PC-9 (cell line): ENCODE results near the gene SLC26A6. TPM values are rescaled to one million over a fixed set of nuclear protein-coding genes. Genes with fewer than 3 reads are reported as not detected.

ENCODE experiments used
- Bru-seq: library from RNA; stranded (reverse); fragments of 400-500 nt; gene quantifications from one replicate; lab custom pipeline; 2021; lab: Mats Ljungman, UMichigan
- BruChase-seq, 2 experiments: library from RNA; stranded (reverse); fragments of 400-500 nt; gene quantifications; one replicate each; lab custom pipeline; 2021; lab: Mats Ljungman, UMichigan
- BruUV-seq: library from RNA; stranded (reverse); fragments of 400-500 nt; replicated peaks from 2 replicates; lab custom pipeline; 2021; lab: Mats Ljungman, UMichigan
- CTCF ChIA-PET: fragments of 300-600 bp; sonication (Branson Sonifier 250); formaldehyde crosslinking; loops from one replicate; lab custom pipeline; 2022; ENCODE audit warnings: antibody characterized with exemption; lab: Charles Lee
- POLR2A ChIA-PET: fragments of 300-600 bp; sonication (Branson Sonifier 250); formaldehyde crosslinking; loops from one replicate; lab custom pipeline; 2022; ENCODE audit warnings: antibody characterized with exemption; ENCODE audit not compliant: unreplicated experiment; lab: Charles Lee
- DNase-seq, 2 experiments: peaks; one replicate each; pipeline versions ENCODE4 v3.0.0 to v3.0.0-alpha.2; 2015 to 2022; ENCODE audit warnings: mixed read lengths in 1 of 2
- H2AFZ ChIP-seq: fragments of 200-600 bp; sonication (generic); 2 replicates; pipeline ENCODE4 v1.8.1; 2017; ENCODE audit warnings: antibody characterized with exemption
- H3F3A ChIP-seq: fragments of 200-600 bp; sonication (generic); 2 replicates; pipeline ENCODE4 v1.8.1; 2017; ENCODE audit warnings: antibody characterized with exemption, mild to moderate bottlenecking, low read depth; ENCODE audit not compliant: insufficient read depth
- H3K27ac ChIP-seq: fragments of 200-600 bp; sonication (generic); 2 replicates; pipeline ENCODE4 v1.6.1; 2016; ENCODE audit warnings: mixed run types
- H3K27me3 ChIP-seq: fragments of 200-600 bp; sonication (generic); 2 replicates; pipeline ENCODE4 v1.6.1; 2016; ENCODE audit warnings: low read depth, mixed run types; ENCODE audit not compliant: insufficient read depth
- H3K36me3 ChIP-seq: fragments of 200-600 bp; sonication (generic); 2 replicates; pipeline ENCODE4 v1.6.1; 2016; ENCODE audit warnings: low read depth, mixed run types
- H3K4me1 ChIP-seq: fragments of 200-600 bp; sonication (generic); replicated peaks from 2 replicates; pipeline ENCODE4 v1.6.1; 2016; ENCODE audit warnings: mixed run types; ENCODE audit not compliant: insufficient read depth
- H3K4me2 ChIP-seq: fragments of 200-600 bp; sonication (generic); 2 replicates; pipeline ENCODE4 v1.6.1; 2017; ENCODE audit warnings: mixed run types
- H3K4me3 ChIP-seq: fragments of 200-600 bp; sonication (generic); 2 replicates; pipeline ENCODE4 v1.6.1; 2016; ENCODE audit warnings: mixed run types
- H3K79me2 ChIP-seq: fragments of 200-600 bp; sonication (generic); 2 replicates; pipeline ENCODE4 v1.6.1; 2017; ENCODE audit warnings: low read depth, mixed run types
- H3K9me2 ChIP-seq: fragments of 200-600 bp; sonication (generic); 2 replicates; pipeline ENCODE4 v1.8.1; 2017; ENCODE audit warnings: mild to moderate bottlenecking; ENCODE audit not compliant: insufficient read depth
- H3K9me3 ChIP-seq: fragments of 200-600 bp; sonication (generic); 2 replicates; pipeline ENCODE4 v1.8.1; 2016; ENCODE audit warnings: low read depth; ENCODE audit not compliant: insufficient read depth
- H4K20me1 ChIP-seq: fragments of 200-600 bp; sonication (generic); 2 replicates; pipeline ENCODE4 v1.8.1; 2017; ENCODE audit not compliant: insufficient read depth
- CTCF ChIP-seq: fragments of 200-600 bp; sonication (generic); conservative IDR thresholded peaks from 2 replicates; pipeline ENCODE4 v1.6.1; 2017; ENCODE audit warnings: mixed run types, antibody characterized with exemption, mild to moderate bottlenecking, moderate library complexity
- EZH2 ChIP-seq: fragments of 200-600 bp; sonication (generic); IDR thresholded peaks from 2 replicates; pipeline ENCODE4 v1.8.0; 2017; ENCODE audit warnings: antibody characterized with exemption, low read depth
- intact Hi-C: fragments of 100-400 bp; cut with micrococcal nuclease; formaldehyde crosslinking; loops from one replicate; pipeline ENCODE4 v1.10.0; 2022; ENCODE audit not compliant: unreplicated experiment
- long read RNA-seq: library from polyadenylated mRNA; stranded (forward); transcript quantifications from one replicate; pipeline ENCODE4 v2.0.0, GENCODE V29; 2022
- total RNA-seq: library from RNA; stranded (reverse); gene quantifications from 2 replicates; pipeline ENCODE4 v1.2.3, GENCODE V29; 2021

The SLC26A6 gene
- total RNA-seq (16.5 and 18.7 TPM in 2 replicates), Bru-seq, nascent RNA (percentile 35 among the genes with signal in this experiment), BruChase-seq, experiment 1, labeled RNA remaining after a 2-hour chase (percentile 50 among the genes with signal in this experiment), BruChase-seq, experiment 2, labeled RNA remaining after a 6-hour chase (percentile 57 among the genes with signal in this experiment)
- long read RNA-seq, transcript SLC26A6-207 (21 exons, 2,630 nt) = major isoform, 8 of 24 reads
- long read RNA-seq, partial matches to known transcripts = 3 of 24 reads
- long read RNA-seq, other reads (novel, unspliced or antisense) = 8 of 24 reads

- Histone ChIP-seq H3K36me3 (no peaks in the 10 kb centered on the region), H2AFZ (peak within 1 kb of the TSS; percentile 84), H3K9me3 (no peaks in the 10 kb centered on the region), H3K79me2 (no peaks in the 10 kb centered on the region), H4K20me1 (0 out of 2 replicates have a peak, but pooled peaks cover 5% of the 10 kb centered on the region), H3F3A (0 out of 2 replicates have a peak, but pooled peaks cover 6% of the 10 kb centered on the region), H3K27ac (no peak within 1 kb of the TSS), H3K4me1 (no peaks in the 10 kb centered on the region), H3K9me2 (no peaks in the 10 kb centered on the region), H3K27me3 (no peaks in the 10 kb centered on the region), H3K4me2 (peak within 1 kb of the TSS; percentile 89), H3K4me3 (peak within 1 kb of the TSS; percentile 89)
- ChIA-PET POLR2A (interaction anchor here (0.5 kb wide), 1 partner anchor 78 kb away, joined by 3 read pairs; no protein-coding TSS in a partner anchor), CTCF (no interaction called here)
- DNase-seq = peak; percentile 83 to 97
- peak; percentile 56; the same call in 1 of the 2 replicates for TF ChIP-seq CTCF
- no peak for TF ChIP-seq EZH2
- intact Hi-C loops = loop anchor here (1.0 to 2.0 kb wide), 4 partner anchors 18 to 77 kb away; partner anchors contain the start of genes COL7A1 and UQCRC1
- BruUV-seq = no TSS peak
Observed at GRCh38 chr3:48635222-48636021, at the start of gene SLC26A6. SLC26A6 (minus strand) TSS chr3:48635461; CDS start chr3:48635393, 68 bp downstream.

- Histone ChIP-seq H3K4me2 (peak overlapping the region; percentile 86), H3K9me2 (no peaks in the 10 kb centered on the region), H3F3A (peaks cover 20% of the 10 kb centered on the region), H3K4me1 (peaks cover 17% of the 10 kb centered on the region), H3K36me3 (no peaks in the 10 kb centered on the region), H3K4me3 (peak overlapping the region; percentile 46; the same call in 1 of the 2 replicates), H3K9me3 (no peaks in the 10 kb centered on the region), H3K79me2 (peaks cover 21% of the 10 kb centered on the region), H3K27ac (no peak overlapping the region), H4K20me1 (peaks cover 8% of the 10 kb centered on the region; the same call in 1 of the 2 replicates), H2AFZ (no peak overlapping the region), H3K27me3 (no peaks in the 10 kb centered on the region)
- DNase-seq = no peak
- intact Hi-C loops = loop anchor here (1.0 kb wide), 2 partner anchors 126 to 219 kb away; no protein-coding TSS in a partner anchor
- BruUV-seq = TSS peak; percentile 32
- TF ChIP-seq EZH2 = no peak
- no peak for TF ChIP-seq CTCF
- ChIA-PET POLR2A (no interaction called here), CTCF (interaction anchor here (0.5 to 1.2 kb wide), 2 partner anchors 436 to 490 kb away, joined by 3 read pairs; partner anchors contain the start of gene USP19)
Observed at GRCh38 chr3:48684480-48685143, 49.4 kb upstream of the SLC26A6 start.

GRCh38 chr3:48684054-48684349 is 48.7 kb upstream of the SLC26A6 start:
- CTCF ChIA-PET = interaction anchor here (0.5 to 1.2 kb wide), 2 partner anchors 437 to 490 kb away, joined by 3 read pairs; partner anchors contain the start of gene USP19
- Histone ChIP-seq H3K4me1 (peaks cover 17% of the 10 kb centered on the region), H3K79me2 (peaks cover 21% of the 10 kb centered on the region), H3K4me3 (no peak overlapping the region), H3K36me3 (no peaks in the 10 kb centered on the region), H3K9me2 (no peaks in the 10 kb centered on the region), H3F3A (peaks cover 20% of the 10 kb centered on the region), H2AFZ (no peak overlapping the region), H3K9me3 (no peaks in the 10 kb centered on the region), H3K27me3 (no peaks in the 10 kb centered on the region), H3K27ac (no peak overlapping the region), H3K4me2 (peak overlapping the region; percentile 86), H4K20me1 (peaks cover 8% of the 10 kb centered on the region; the same call in 1 of the 2 replicates)
- POLR2A ChIA-PET = no interaction called here
- no peak for DNase-seq
- no TSS peak for BruUV-seq
- no peak for TF ChIP-seq CTCF
- TF ChIP-seq EZH2 = no peak
- intact Hi-C loops = no loop called here
